CD14-positive monocyte (primary cell): ENCODE data around the gene FEM1C. TPM values are rescaled to one million over a fixed set of nuclear protein-coding genes. Genes with fewer than 3 reads are reported as not detected.

Experiments
- DNase-seq, 3 donors: peaks; one replicate each; pipeline ENCODE4 v3.0.0-alpha.2; 2011 to 2022
- H2AFZ ChIP-seq: 2 replicates; pipeline ENCODE4 v1.6.0; 2012; ENCODE audit warnings: mild to moderate bottlenecking, low read depth, low read length, inconsistent platforms; ENCODE audit not compliant: insufficient read depth, poor library complexity, severe bottlenecking
- H3K27ac ChIP-seq, 2 donors: 1 replicate in 1 of 2; 2 replicates in 1 of 2; pipeline ENCODE4 v1.5.1; 2012 to 2013; ENCODE audit warnings: low read length in 2 of 2, control low read depth in 1 of 2, inconsistent platforms in 1 of 2, low read depth in 1 of 2, mild to moderate bottlenecking in 1 of 2
- H3K27me3 ChIP-seq, 2 donors: one replicate each; pipeline versions ENCODE4 v1.6.0 to v1.6.1; 2011 to 2013; ENCODE audit warnings: low read length in 2 of 2; ENCODE audit not compliant: control insufficient read depth in 2 of 2, insufficient read depth in 2 of 2
- H3K36me3 ChIP-seq, 2 donors: replicated peaks in 1 of 2; 1 replicate in 1 of 2; 2 replicates in 1 of 2; pipeline versions ENCODE4 v1.5.1 to v1.6.1; 2012 to 2013; ENCODE audit warnings: low read length in 2 of 2, control low read depth in 1 of 2, inconsistent platforms in 1 of 2, mild to moderate bottlenecking in 1 of 2; ENCODE audit not compliant: insufficient read depth in 2 of 2, control insufficient read depth in 1 of 2
- H3K4me1 ChIP-seq, 2 donors: 1 replicate in 1 of 2; 2 replicates in 1 of 2; pipeline versions ENCODE4 v1.5.1 to v1.6.1; 2012 to 2013; ENCODE audit warnings: low read length in 2 of 2, control low read depth in 1 of 2, inconsistent platforms in 1 of 2, mild to moderate bottlenecking in 1 of 2, moderate library complexity in 1 of 2; ENCODE audit not compliant: insufficient read depth in 2 of 2, control insufficient read depth in 1 of 2
- H3K4me2 ChIP-seq: replicated peaks from 2 replicates; pipeline ENCODE3; 2012; ENCODE audit warnings: low read length, moderate library complexity, mild to moderate bottlenecking; ENCODE audit not compliant: poor library complexity, severe bottlenecking; ENCODE audit errors: extremely low read depth
- H3K4me3 ChIP-seq, 3 experiments: fragments of 200-600 bp in 1 of 3; sonication (generic) in 1 of 3; replicated peaks in 1 of 3; 1 replicate in 2 of 3; 2 replicates in 1 of 3; pipeline ENCODE4 v1.5.1; 2011 to 2013; ENCODE audit warnings: low read length in 3 of 3, mild to moderate bottlenecking in 3 of 3, control low read depth in 2 of 3, low read depth in 2 of 3, inconsistent platforms in 1 of 3, moderate library complexity in 1 of 3
- H3K79me2 ChIP-seq: 2 replicates; pipeline ENCODE4 v1.6.0; 2012; ENCODE audit warnings: mild to moderate bottlenecking, control low read depth, inconsistent platforms, low read length, moderate library complexity; ENCODE audit not compliant: insufficient read depth
- H3K9ac ChIP-seq: 2 replicates; pipeline ENCODE4 v1.6.0; 2017; ENCODE audit warnings: low read length, mild to moderate bottlenecking; ENCODE audit not compliant: insufficient read depth, poor library complexity, severe bottlenecking
- H3K9me3 ChIP-seq, 2 donors: replicated peaks in 1 of 2; 1 replicate in 1 of 2; 2 replicates in 1 of 2; pipeline versions ENCODE4 v1.5.1 to v1.6.1; 2012 to 2013; ENCODE audit warnings: low read length in 2 of 2, control low read depth in 1 of 2; ENCODE audit not compliant: control insufficient read depth in 1 of 2, insufficient read depth in 1 of 2
- H4K20me1 ChIP-seq: 2 replicates; pipeline ENCODE4 v1.6.0; 2012; ENCODE audit warnings: mild to moderate bottlenecking, low read length, control low read depth, moderate library complexity; ENCODE audit not compliant: insufficient read depth
- H3K27ac Mint-ChIP-seq, 7 donors: one replicate each; pipeline ENCODE4 v1.8.0; 2020; ENCODE audit warnings: mild to moderate bottlenecking in 7 of 7, mixed read lengths in 7 of 7, moderate library complexity in 6 of 7, inconsistent platforms in 2 of 7
- H3K27me3 Mint-ChIP-seq, 3 donors: one replicate each; pipeline ENCODE4 v1.8.0; 2021 to 2022; ENCODE audit warnings: low read depth in 3 of 3, mild to moderate bottlenecking in 3 of 3, mixed read lengths in 3 of 3, moderate library complexity in 3 of 3, inconsistent platforms in 1 of 3
- H3K36me3 Mint-ChIP-seq, 2 donors: one replicate each; pipeline ENCODE4 v1.8.0; 2020; ENCODE audit warnings: mixed read lengths in 2 of 2, inconsistent platforms in 1 of 2, mild to moderate bottlenecking in 1 of 2
- H3K4me1 Mint-ChIP-seq: one replicate; pipeline ENCODE4 v1.8.0; 2020; ENCODE audit warnings: mild to moderate bottlenecking, mixed read lengths
- H3K4me3 Mint-ChIP-seq, 2 donors: one replicate each; pipeline ENCODE4 v1.8.0; 2020; ENCODE audit warnings: mild to moderate bottlenecking in 2 of 2, mixed read lengths in 2 of 2, moderate library complexity in 1 of 2
- H3K9me3 Mint-ChIP-seq, 7 donors: one replicate each; pipeline ENCODE4 v1.8.0; 2020 to 2022; ENCODE audit warnings: mixed read lengths in 7 of 7, mild to moderate bottlenecking in 6 of 7, moderate library complexity in 6 of 7, inconsistent platforms in 2 of 7
- WGBS: methylation state at CpG from one replicate; pipeline ENCODE4 v1.1.5; 2013; ENCODE audit warnings: missing lambda C conversion rate; ENCODE audit not compliant: insufficient coverage; 5-methylcytosine and 5-hydroxymethylcytosine counted together
- intact Hi-C, 2 donors: fragments of 100-400 bp; cut with micrococcal nuclease; formaldehyde crosslinking; loops; one replicate each; pipeline versions ENCODE4 v1.15.0 to v1.15.1; 2023
- polyA plus RNA-seq, 3 donors: library from polyadenylated mRNA; depleted of rRNA in 1 of 3; unstranded in 2 of 3; stranded (reverse) in 1 of 3; fragments of 300-500 nt in 2 of 3; fragments of >200 nt in 1 of 3; fragmentation: Illumina TruSeq in 2 of 3; gene quantifications; 1 replicate in 2 of 3; 2 replicates in 1 of 3; pipeline ENCODE4 v1.2.3, GENCODE V29; 2012 to 2021
- TF ChIP-seq, protein P1 (sequence below): fragments of 200-600 bp; IDR thresholded peaks from one replicate; pipeline ENCODE4 v1.8.0; 2022; ENCODE audit warnings: antibody characterized with exemption, mild to moderate bottlenecking

The FEM1C gene
- polyA plus RNA-seq, 3 donors = 2.5 to 18.2 (median 2.6) TPM

DNA sequence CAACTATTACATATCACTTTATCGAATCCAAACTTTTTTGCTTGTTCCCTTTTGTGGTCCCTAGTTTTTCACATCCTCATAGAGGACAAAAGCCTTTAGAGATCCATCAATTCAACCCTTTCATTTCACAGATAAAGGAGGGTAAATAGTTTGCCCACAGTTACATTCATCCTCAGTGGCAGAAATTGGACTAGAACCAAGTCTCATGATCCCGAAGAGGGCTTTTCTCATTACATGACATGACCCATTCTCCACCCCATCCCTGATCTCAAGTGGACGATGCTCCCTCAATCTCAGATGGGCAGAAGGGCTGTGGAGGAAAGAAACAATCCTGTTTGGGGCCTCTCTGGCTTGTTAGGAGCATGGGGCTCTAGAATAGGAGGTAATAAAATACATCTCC lies 34.6 kb upstream of the FEM1C start:
- H2AFZ ChIP-seq = no peak overlapping the region
- peaks cover 12% of the 10 kb centered on the region for H3K4me1 Mint-ChIP-seq
- H3K79me2 ChIP-seq = peaks cover 21% of the 10 kb centered on the region
- H3K27me3 Mint-ChIP-seq = peaks cover 0 to 3% (median 2%) of the 10 kb centered on the region in 3 donors
- no peaks in the 10 kb centered on the region for H3K9me3 ChIP-seq
- peak overlapping the region in 2 of 7 donors; percentile 31 to 40 for H3K27ac Mint-ChIP-seq
- H4K20me1 ChIP-seq = peaks cover 84% of the 10 kb centered on the region
- intact Hi-C loops = no loop called here
- H3K36me3 ChIP-seq = peaks cover 8 to 36% of the 10 kb centered on the region in 2 donors
- H3K4me3 ChIP-seq = no peak overlapping the region
- no peak overlapping the region for H3K9ac ChIP-seq
- H3K4me2 ChIP-seq = no peak overlapping the region
- peaks cover 0 to 7% (median 3%) of the 10 kb centered on the region in 7 donors for H3K9me3 Mint-ChIP-seq
- no peak for DNase-seq
- peaks cover 40 to 41% of the 10 kb centered on the region in 2 donors for H3K36me3 Mint-ChIP-seq
- TF ChIP-seq, protein P1, sequence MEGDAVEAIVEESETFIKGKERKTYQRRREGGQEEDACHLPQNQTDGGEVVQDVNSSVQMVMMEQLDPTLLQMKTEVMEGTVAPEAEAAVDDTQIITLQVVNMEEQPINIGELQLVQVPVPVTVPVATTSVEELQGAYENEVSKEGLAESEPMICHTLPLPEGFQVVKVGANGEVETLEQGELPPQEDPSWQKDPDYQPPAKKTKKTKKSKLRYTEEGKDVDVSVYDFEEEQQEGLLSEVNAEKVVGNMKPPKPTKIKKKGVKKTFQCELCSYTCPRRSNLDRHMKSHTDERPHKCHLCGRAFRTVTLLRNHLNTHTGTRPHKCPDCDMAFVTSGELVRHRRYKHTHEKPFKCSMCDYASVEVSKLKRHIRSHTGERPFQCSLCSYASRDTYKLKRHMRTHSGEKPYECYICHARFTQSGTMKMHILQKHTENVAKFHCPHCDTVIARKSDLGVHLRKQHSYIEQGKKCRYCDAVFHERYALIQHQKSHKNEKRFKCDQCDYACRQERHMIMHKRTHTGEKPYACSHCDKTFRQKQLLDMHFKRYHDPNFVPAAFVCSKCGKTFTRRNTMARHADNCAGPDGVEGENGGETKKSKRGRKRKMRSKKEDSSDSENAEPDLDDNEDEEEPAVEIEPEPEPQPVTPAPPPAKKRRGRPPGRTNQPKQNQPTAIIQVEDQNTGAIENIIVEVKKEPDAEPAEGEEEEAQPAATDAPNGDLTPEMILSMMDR = no peak
- no peaks in the 10 kb centered on the region for H3K27me3 ChIP-seq
- no CpG with 5 or more reads among the region's 3 CpGs for WGBS
- no peaks in the 10 kb centered on the region for H3K4me1 ChIP-seq
- no peak overlapping the region for H3K4me3 Mint-ChIP-seq
- no peak overlapping the region for H3K27ac ChIP-seq

DNA sequence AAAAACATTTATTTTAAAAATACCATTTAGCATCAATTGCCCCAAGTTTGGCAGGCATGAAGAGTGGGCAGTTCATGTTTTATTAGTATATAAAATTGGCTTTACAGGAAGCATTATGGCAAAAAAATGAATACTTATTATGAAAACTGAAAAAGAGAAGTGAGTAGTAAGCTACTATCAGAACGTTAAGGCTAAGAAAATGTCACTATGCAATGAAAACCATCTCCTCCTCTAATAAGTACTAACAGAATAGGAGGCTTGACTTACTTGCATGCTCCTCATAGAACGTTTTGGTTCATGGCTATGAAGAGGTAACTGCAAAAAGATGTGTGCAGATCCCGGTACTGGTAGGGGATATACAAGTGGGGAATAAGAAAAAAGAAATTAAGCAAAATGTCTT lies 34.1 kb upstream of the FEM1C start:
- Histone ChIP-seq H3K79me2 (peaks cover 16% of the 10 kb centered on the region), H3K9ac (no peak overlapping the region), H3K4me1 (no peaks in the 10 kb centered on the region), H4K20me1 (peaks cover 84% of the 10 kb centered on the region), H2AFZ (no peak overlapping the region), H3K36me3 (peaks cover 8 to 35% of the 10 kb centered on the region in 2 donors), H3K9me3 (no peaks in the 10 kb centered on the region), H3K27me3 (no peaks in the 10 kb centered on the region), H3K27ac (no peak overlapping the region), H3K4me3 (no peak overlapping the region), H3K4me2 (no peak overlapping the region)
- H3K4me1 Mint-ChIP-seq = peaks cover 11% of the 10 kb centered on the region
- H3K27ac Mint-ChIP-seq = no peak overlapping the region
- DNase-seq = no peak
- intact Hi-C loops = no loop called here
- no peak overlapping the region for H3K4me3 Mint-ChIP-seq
- TF ChIP-seq, protein P1 = no peak
- no CpG with 5 or more reads among the region's 3 CpGs for WGBS
- peaks cover 0 to 7% (median 3%) of the 10 kb centered on the region in 7 donors for H3K9me3 Mint-ChIP-seq
- H3K27me3 Mint-ChIP-seq = peaks cover 0 to 3% (median 2%) of the 10 kb centered on the region in 3 donors
- peaks cover 38 to 40% of the 10 kb centered on the region in 2 donors for H3K36me3 Mint-ChIP-seq
